Stimulated activated CD8-positive, alpha-beta memory T cell treated with anti-CD3 and anti-CD28 coated beads, Interleukin-4, amount 100 ng/mL, for 24 hours (primary cell): Measurements from ENCODE around the gene LRP1B.

Experiments
- DNase-seq: peaks from one replicate; pipeline ENCODE4 v3.0.0-alpha.2; 2020; ENCODE audit warnings: low read depth

The LRP1B gene

GRCh38 chr2:140246058-140246457 is 1884.8 kb downstream of the LRP1B start:
- DNase-seq: no peak

- no peak for DNase-seq
Measured at GRCh38 chr2:140242889-140243288, 1887.9 kb downstream of the LRP1B start.

DNA sequence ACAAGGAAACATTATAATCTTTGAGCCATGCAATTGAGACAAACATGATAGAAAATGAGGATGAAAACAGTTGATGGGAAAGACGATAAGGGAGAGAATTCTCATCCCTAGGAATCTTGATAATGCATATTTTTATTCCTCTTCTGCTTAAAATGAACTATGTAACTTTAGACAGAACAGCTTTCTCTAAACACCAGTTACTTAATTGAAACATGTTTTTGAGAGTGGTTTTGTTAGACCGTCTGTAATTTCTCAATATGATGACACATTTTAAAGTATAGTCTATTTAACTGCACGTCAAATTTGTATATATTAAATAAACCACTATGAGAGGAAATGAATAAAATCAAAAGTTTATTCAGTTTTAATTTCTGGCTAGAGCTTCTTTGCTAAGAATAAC is 1896.7 kb downstream of the LRP1B start:
- no peak for DNase-seq

DNA sequence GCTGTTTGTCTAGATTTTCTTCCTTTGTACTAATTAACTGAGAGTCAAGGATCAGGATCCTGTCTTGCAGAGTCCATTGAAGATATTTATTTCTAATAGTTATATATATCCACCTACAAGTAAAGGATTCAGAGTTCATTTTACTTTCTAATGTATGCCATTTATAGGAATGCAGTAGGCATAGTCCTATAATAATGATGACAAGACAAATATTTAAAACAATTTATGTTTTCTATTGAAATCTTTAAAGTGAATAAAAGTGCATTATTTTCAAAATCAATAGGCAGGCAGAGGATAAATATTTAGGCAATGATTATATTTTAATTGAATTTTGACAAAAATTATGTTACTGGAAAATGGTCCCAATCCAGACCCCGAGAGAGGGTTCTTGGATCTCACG is 1919.9 kb downstream of the LRP1B start:
- DNase-seq: no peak

DNA sequence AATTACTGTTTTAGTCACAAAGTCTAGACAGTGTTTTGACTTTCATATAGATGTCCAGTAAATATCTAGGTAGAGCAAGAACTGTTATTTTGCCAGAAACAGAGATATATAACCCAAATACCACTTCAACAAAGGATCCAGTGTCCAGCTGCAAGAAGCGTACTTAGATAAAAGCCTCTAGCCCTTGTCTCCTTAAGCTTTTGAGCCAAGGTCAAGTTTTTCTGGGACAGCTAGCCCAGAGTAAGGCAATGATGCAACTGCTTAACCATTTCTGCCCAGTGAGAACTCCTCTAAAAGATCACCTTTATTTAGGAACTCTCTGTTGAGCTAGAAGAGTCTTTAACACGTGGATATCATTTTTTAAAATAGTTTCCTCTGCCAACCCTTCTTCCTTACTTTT is 1925.7 kb downstream of the LRP1B start:
- no peak for DNase-seq

GRCh38 chr2:140203347-140203746 is 1927.5 kb downstream of the LRP1B start:
- no peak for DNase-seq

- DNase-seq: no peak
Measured at GRCh38 chr2:140201572-140201971, 1929.2 kb downstream of the LRP1B start.

GRCh38 chr2:140200764-140201163 is 1930.1 kb downstream of the LRP1B start:
- DNase-seq: no peak

- no peak for DNase-seq
Measured at GRCh38 chr2:140200307-140200706, 1930.5 kb downstream of the LRP1B start.

- no peak for DNase-seq
Measured at GRCh38 chr2:140199312-140199711, 1931.5 kb downstream of the LRP1B start.

DNA sequence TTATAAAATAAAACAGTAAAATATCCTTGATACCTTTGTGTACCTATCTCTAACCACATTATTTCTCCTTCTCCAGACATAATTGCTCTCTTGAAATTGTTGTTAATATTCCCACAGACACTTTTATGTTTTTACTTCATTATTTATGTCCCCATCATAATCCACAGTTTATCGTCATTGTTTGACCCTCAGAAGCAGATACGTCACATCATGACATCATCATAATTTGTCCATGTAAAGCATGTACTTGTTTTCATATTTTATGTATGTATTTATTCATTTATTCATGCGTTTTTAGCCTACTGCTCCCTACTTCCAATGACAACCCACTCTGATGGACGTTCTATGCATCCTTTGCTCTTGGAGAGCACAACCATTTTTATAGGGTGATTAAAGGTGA is 1943.7 kb downstream of the LRP1B start:
- DNase-seq: no peak

DNA sequence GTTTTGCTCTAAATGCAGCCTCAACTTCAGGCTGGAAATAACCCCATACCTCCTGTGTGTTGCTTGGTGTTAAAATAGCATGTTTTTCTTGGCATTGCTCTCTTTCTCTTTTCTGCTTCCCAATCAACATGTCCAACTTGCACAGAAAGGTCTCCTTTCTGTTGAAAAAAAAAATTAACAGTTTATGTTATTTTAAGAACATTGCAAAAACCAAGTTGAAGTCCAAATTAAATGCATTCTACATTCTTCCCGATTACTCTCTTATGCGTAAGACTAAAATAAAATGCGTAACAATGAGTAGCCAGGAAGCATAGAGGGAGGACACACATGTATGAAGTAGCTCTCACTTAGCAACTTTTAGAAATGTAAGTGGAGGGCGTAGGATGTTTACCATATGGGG is 1944.5 kb downstream of the LRP1B start:
- DNase-seq: no peak

GRCh38 chr2:140185076-140185475 is 1945.7 kb downstream of the LRP1B start:
- DNase-seq: no peak

DNA sequence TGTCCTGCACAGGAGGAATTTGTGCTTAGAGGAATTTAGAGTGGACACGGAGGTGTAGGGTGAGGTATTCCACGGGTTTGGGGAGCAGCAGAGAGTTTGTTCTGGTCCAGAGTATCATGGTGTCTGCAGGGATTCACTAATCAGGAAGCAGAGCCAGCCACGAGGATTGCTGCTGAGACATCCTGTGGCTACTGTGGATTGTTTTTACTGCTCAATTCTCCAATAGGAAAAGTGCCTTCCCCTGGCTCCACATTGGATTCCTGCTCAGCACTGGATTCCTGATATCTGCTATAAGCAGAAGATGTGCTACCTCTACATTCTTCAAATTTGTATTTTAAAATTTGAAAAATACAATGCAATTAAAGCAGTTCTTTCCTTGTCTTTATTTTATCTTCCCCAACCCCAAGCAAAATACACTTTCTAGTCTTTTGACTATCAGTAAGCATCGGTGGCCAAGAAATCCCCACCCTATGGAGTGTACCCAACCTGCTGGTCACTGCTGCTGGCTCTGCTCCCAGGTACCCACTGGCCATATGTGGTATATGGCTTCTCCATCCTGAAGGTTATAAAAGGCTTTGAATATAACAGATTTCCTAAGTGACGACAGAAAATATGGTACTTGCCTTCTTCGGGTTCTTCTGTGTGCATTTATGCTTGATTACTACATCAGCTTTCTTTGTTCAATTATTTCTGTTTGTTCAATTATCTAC is 1947.6 kb downstream of the LRP1B start:
- DNase-seq: no peak
